Epithelial cell of prostate (primary cell): Measurements from ENCODE around the gene BLNK.
"Not testable (repeated sequence)": the region's sequence is repeated elsewhere in the genome, so short reads cannot be mapped to it uniquely, and the experiment has no call there.

ENCODE experiments used
- DNase-seq: peaks from one replicate; pipeline ENCODE4 v3.0.0-alpha.2; 2011; ENCODE audit warnings: low read depth, low spot score
- H3K27ac ChIP-seq: fragments of 450-650 bp; 2 replicates; pipeline ENCODE4 v1.5.1; 2017; ENCODE audit warnings: mild to moderate bottlenecking

BLNK gene

GRCh38 chr10:96271016-96271815 is at the start of gene BLNK:
Gene BLNK (minus strand): TSS chr10:96271569. CDS start chr10:96271398, 171 bp downstream.
- peak; percentile 77 for DNase-seq
- peak within 1 kb of the TSS; percentile 75 for H3K27ac ChIP-seq

GRCh38 chr10:96319754-96320474 is 48.5 kb upstream of the BLNK start:
- H3K27ac ChIP-seq, result no peak overlapping the region
- no peak for DNase-seq

- DNase-seq, result no peak
- H3K27ac ChIP-seq, result no peak overlapping the region
These were observed 45.9 kb upstream of the BLNK start for GRCh38 chr10:96317067-96317833.

GRCh38 chr10:96313344-96313743 is 42.0 kb upstream of the BLNK start:
- no peak overlapping the region for H3K27ac ChIP-seq
- no peak for DNase-seq

- H3K27ac ChIP-seq, result no peak overlapping the region
- no peak for DNase-seq
These were observed 39.9 kb upstream of the BLNK start for GRCh38 chr10:96311180-96311715.

GRCh38 chr10:96310321-96310669 is 38.9 kb upstream of the BLNK start:
- H3K27ac ChIP-seq, result no peak overlapping the region
- DNase-seq, result no peak

GRCh38 chr10:96309628-96310320 is 38.4 kb upstream of the BLNK start:
- DNase-seq, result no peak
- no peak overlapping the region for H3K27ac ChIP-seq

GRCh38 chr10:96308854-96309253 is 37.5 kb upstream of the BLNK start:
- H3K27ac ChIP-seq, DNase-seq: not testable (repeated sequence)

GRCh38 chr10:96306516-96306915 is 35.1 kb upstream of the BLNK start:
- DNase-seq, result no peak
- H3K27ac ChIP-seq, result no peak overlapping the region

GRCh38 chr10:96305019-96305418 is 33.6 kb upstream of the BLNK start:
- DNase-seq, result no peak
- H3K27ac ChIP-seq, result no peak overlapping the region

GRCh38 chr10:96304230-96304629 is 32.9 kb upstream of the BLNK start, which contains the start of gene DNTT:
Gene DNTT (plus strand): TSS chr10:96304434. CDS start chr10:96304498, 64 bp downstream.
- no peak within 1 kb of the TSS for H3K27ac ChIP-seq
- no peak for DNase-seq

GRCh38 chr10:96301616-96302015 is 30.2 kb upstream of the BLNK start:
- no peak overlapping the region for H3K27ac ChIP-seq
- no peak for DNase-seq

GRCh38 chr10:96299383-96299782 is 28.0 kb upstream of the BLNK start:
- H3K27ac ChIP-seq, result no peak overlapping the region
- no peak for DNase-seq

- H3K27ac ChIP-seq, result no peak overlapping the region
- DNase-seq, result no peak
These were observed 27.0 kb upstream of the BLNK start for GRCh38 chr10:96298362-96298761.

- DNase-seq, result no peak
- H3K27ac ChIP-seq, result no peak overlapping the region
These were observed 26.1 kb upstream of the BLNK start for GRCh38 chr10:96297486-96297885.

GRCh38 chr10:96295475-96295874 is 24.1 kb upstream of the BLNK start:
- DNase-seq, result no peak
- H3K27ac ChIP-seq, result no peak overlapping the region

- no peak overlapping the region for H3K27ac ChIP-seq
- DNase-seq, result no peak
These were observed 21.9 kb upstream of the BLNK start for GRCh38 chr10:96292971-96293920.

GRCh38 chr10:96290368-96291133 is 19.2 kb upstream of the BLNK start:
- H3K27ac ChIP-seq, result no peak overlapping the region
- DNase-seq, result no peak
